Activated B cell treated with CpG ODN at 0.5 μM for 24 hours (primary cell): ENCODE results near the gene OAF. TPM values are rescaled to one million over a fixed set of nuclear protein-coding genes. Genes with fewer than 3 reads are reported as not detected.
A peak's percentile ranks its signal among the peaks of the same experiment; 100 is the strongest.
"Not testable (repeated sequence)": the region's sequence is repeated elsewhere in the genome, so short reads cannot be mapped to it uniquely, and the experiment has no call there.

Experiments
- ATAC-seq: fragments of 200-7000 bp; cut with Tn5 transposase; one replicate; pipeline ENCODE4 v1.10.0; 2021; ENCODE audit warnings: low read depth, mild to moderate bottlenecking, moderate library complexity
- CTCF ChIA-PET: fragments of 350-600 bp; sonication (Branson Sonifier 250); formaldehyde crosslinking; loops from one replicate; lab custom pipeline; 2021; ENCODE audit warnings: antibody characterized with exemption; lab: Charles Lee
- POLR2A ChIA-PET: fragments of 350-600 bp; sonication (Branson Sonifier 250); formaldehyde crosslinking; loops from one replicate; lab custom pipeline; 2021; ENCODE audit warnings: antibody characterized with exemption; lab: Charles Lee
- DNase-seq: peaks from one replicate; pipeline ENCODE4 v3.0.0; 2022
- H3K27ac Mint-ChIP-seq: one replicate; pipeline ENCODE4 v1.8.0; 2020; ENCODE audit warnings: mixed read lengths
- H3K27me3 Mint-ChIP-seq: one replicate; pipeline ENCODE4 v1.8.0; 2021; ENCODE audit warnings: mixed read lengths
- H3K36me3 Mint-ChIP-seq: one replicate; pipeline ENCODE4 v1.8.0; 2021; ENCODE audit warnings: low read depth, mixed read lengths
- H3K4me1 Mint-ChIP-seq: one replicate; pipeline ENCODE4 v1.8.0; 2021; ENCODE audit warnings: mixed read lengths
- H3K4me3 Mint-ChIP-seq: one replicate; pipeline ENCODE4 v1.8.0; 2020; ENCODE audit warnings: mild to moderate bottlenecking, mixed read lengths
- H3K9me3 Mint-ChIP-seq: one replicate; pipeline ENCODE4 v1.8.0; 2020; ENCODE audit warnings: mixed read lengths
- CTCF ChIP-seq: fragments of 200-600 bp; IDR thresholded peaks from one replicate; pipeline ENCODE4 v1.8.0; 2022; ENCODE audit warnings: antibody characterized with exemption, mild to moderate bottlenecking
- intact Hi-C: fragments of 100-400 bp; cut with micrococcal nuclease; formaldehyde crosslinking; loops from one replicate; pipeline ENCODE4 v1.15.1; 2024
- total RNA-seq: library from RNA; stranded (reverse); gene quantifications from 2 replicates; pipeline ENCODE4 v1.2.3, GENCODE V29; 2022

OAF gene
- total RNA-seq, 1 donor from 2014 or later = 0.78 TPM

GRCh38 chr11:120248551-120249278, 37.9 kb downstream of the OAF start:
- intact Hi-C loops = no loop called here
- no peak overlapping the region for H3K27ac Mint-ChIP-seq
- DNase-seq (no peak), ATAC-seq (peak; percentile 25)
- H3K4me3 Mint-ChIP-seq = no peak overlapping the region
- H3K36me3 Mint-ChIP-seq = no peaks in the 10 kb centered on the region
- no peaks in the 10 kb centered on the region for H3K9me3 Mint-ChIP-seq
- TF ChIP-seq CTCF = no peak
- ChIA-PET CTCF (no interaction called here), POLR2A (interaction anchor here (0.6 kb wide), 1 partner anchor 57 kb away, joined by 4 read pairs; no protein-coding TSS in a partner anchor)
- H3K4me1 Mint-ChIP-seq = peaks cover 2% of the 10 kb centered on the region
- peaks cover 24% of the 10 kb centered on the region for H3K27me3 Mint-ChIP-seq

GRCh38 chr11:120249279-120250262, 38.7 kb downstream of the OAF start:
- CTCF ChIA-PET = interaction anchor here (0.9 kb wide), 1 partner anchor 53 kb away, joined by 3 read pairs; no protein-coding TSS in a partner anchor
- ATAC-seq = no peak

GRCh38 chr11:120253377-120253776, 42.5 kb downstream of the OAF start:
- POLR2A ChIA-PET, intact Hi-C loops, ATAC-seq, DNase-seq, H3K27ac Mint-ChIP-seq, H3K4me3 Mint-ChIP-seq, CTCF ChIA-PET, H3K9me3 Mint-ChIP-seq, H3K36me3 Mint-ChIP-seq: not testable (repeated sequence)
- H3K4me1 Mint-ChIP-seq = peaks cover 14% of the 10 kb centered on the region
- peaks cover 39% of the 10 kb centered on the region for H3K27me3 Mint-ChIP-seq

More at GRCh38 chr11:120249279-120250262, 38.7 kb downstream of the OAF start:
- no peak overlapping the region for H3K4me3 Mint-ChIP-seq
- POLR2A ChIA-PET = interaction anchor here (0.6 kb wide), 1 partner anchor 57 kb away, joined by 4 read pairs; no protein-coding TSS in a partner anchor
- H3K27me3 Mint-ChIP-seq = peaks cover 27% of the 10 kb centered on the region
- peaks cover 2% of the 10 kb centered on the region for H3K4me1 Mint-ChIP-seq
- H3K9me3 Mint-ChIP-seq = no peaks in the 10 kb centered on the region
- no peak for DNase-seq
- intact Hi-C loops = no loop called here
- H3K27ac Mint-ChIP-seq = no peak overlapping the region
- H3K36me3 Mint-ChIP-seq = no peaks in the 10 kb centered on the region
- TF ChIP-seq CTCF = no peak

GRCh38 chr11:120254788-120255518, 44.1 kb downstream of the OAF start:
- Mint-ChIP-seq H3K36me3 (no peaks in the 10 kb centered on the region), H3K9me3 (no peaks in the 10 kb centered on the region), H3K27me3 (peaks cover 41% of the 10 kb centered on the region), H3K4me1 (peaks cover 12% of the 10 kb centered on the region), H3K4me3 (peak overlapping the region; percentile 28), H3K27ac (no peak overlapping the region)
- no peak for TF ChIP-seq CTCF
- ChIA-PET POLR2A (no interaction called here), CTCF (no interaction called here)
- DNase-seq = no peak
- intact Hi-C loops = no loop called here
- no peak for ATAC-seq

- no peak overlapping the region for H3K27ac Mint-ChIP-seq
- DNase-seq (no peak), ATAC-seq (no peak)
- CTCF ChIA-PET = no interaction called here
- intact Hi-C loops = no loop called here
- H3K9me3 Mint-ChIP-seq = no peaks in the 10 kb centered on the region
- TF ChIP-seq CTCF = no peak
- no peaks in the 10 kb centered on the region for H3K36me3 Mint-ChIP-seq
- H3K27me3 Mint-ChIP-seq = peaks cover 43% of the 10 kb centered on the region
- H3K4me1 Mint-ChIP-seq = peaks cover 12% of the 10 kb centered on the region
- POLR2A ChIA-PET = no interaction called here
- H3K4me3 Mint-ChIP-seq = peak overlapping the region; percentile 32
Measured at GRCh38 chr11:120255519-120255866, 44.7 kb downstream of the OAF start.
